ENCODE data around the gene RYR3.
A peak's percentile ranks its signal among the peaks of the same experiment; 100 is the strongest.

The RYR3 gene

DNA sequence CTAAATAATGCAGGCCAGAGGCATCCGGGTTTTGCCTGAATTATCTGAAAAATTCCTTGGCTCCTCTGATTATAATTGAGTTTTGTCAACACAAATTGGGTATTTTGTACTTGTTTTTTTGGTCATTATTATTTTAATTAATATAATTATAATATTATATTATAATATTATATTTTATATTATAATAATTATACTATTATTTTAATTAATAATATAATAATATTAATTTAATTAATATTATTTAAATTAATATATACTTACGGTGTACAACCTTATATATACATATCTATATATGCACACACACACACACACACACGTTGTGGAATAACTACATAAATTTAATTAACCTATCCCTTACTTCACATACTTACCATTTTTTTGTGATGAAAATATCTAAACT is 73.5 kb downstream of the RYR3 start:
- no peak for DNase-seq (ENCODE audit: low spot score)

DNA sequence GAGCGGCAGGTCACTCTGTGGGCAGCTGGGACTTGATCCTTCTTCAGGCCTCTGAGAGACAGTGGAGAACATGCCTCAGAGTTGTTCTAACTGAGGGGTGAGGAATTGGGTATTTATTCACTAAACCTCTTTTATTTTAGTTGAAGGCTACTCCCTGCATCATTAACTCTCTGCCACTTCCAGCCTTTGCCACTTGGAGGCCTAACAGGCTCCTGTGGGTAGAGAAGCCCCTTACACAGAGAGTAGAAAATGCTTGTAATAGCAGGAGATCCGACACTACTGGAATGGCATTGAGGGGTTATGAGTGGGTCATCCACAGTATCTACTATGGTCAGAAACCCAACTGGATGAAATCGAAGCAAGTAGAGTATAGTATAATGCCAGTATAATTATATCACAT is 81.7 kb downstream of the RYR3 start:
- no peak for DNase-seq (ENCODE audit: low spot score)

DNA sequence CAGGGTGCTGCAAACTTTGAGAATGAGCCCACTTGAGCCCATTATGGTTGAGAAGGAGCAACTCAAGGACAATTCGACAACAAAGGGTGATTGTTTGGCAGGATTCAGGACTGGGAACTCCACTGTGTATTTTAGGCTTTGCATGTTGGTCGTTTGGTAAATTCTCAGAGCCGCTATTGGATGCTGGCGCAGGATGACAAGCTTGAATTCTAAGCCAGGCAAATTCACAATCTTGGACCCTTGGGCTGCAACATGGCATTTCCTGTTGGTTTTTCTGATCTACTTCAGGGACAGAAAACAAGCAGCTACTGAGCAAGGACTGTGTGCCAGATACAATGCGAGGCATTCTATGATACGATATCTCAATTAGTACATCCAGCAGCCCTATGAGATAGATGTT is 82.8 kb downstream of the RYR3 start:
- DNase-seq (ENCODE audit: low spot score): no peak

DNA sequence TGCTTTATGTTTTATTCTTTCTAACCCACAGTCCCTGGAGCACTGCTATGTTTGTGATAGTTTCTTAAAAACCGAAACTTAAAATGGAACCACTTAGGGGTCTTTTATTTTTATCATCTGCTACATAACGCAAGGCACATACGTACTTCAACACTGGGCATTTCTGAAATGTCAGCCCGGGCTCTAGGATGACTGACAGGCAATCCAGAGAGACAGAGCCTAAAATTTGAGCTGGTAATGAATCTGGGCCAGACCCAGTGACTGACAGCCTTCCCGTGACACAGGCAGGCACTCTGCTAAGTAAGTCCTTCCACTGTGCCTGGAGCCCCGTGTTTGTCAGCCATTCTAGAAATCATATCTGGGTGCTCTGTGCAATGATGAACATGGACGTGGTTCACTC is 84.6 kb downstream of the RYR3 start:
- no peak for DNase-seq (ENCODE audit: low spot score)

DNA sequence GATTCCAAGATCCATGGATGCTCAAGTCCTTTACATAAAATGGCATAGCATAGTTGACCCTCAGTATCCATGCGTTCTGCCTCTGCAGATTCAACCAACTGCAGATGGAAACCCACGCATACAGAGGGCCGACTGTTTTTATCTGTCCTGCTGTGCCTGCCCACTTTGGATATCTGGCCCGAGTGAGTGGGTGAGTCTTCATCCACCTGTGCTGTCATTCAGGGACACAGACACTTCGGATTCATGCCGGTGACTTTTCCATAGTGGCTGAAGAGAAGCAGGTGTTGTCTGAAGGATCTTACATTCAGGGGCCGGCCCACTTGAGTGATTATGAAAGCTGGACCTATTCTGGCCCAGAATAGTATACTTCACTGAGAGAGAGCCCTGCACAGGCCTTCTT is 85.1 kb downstream of the RYR3 start:
- no peak for DNase-seq (ENCODE audit: low spot score)

DNA sequence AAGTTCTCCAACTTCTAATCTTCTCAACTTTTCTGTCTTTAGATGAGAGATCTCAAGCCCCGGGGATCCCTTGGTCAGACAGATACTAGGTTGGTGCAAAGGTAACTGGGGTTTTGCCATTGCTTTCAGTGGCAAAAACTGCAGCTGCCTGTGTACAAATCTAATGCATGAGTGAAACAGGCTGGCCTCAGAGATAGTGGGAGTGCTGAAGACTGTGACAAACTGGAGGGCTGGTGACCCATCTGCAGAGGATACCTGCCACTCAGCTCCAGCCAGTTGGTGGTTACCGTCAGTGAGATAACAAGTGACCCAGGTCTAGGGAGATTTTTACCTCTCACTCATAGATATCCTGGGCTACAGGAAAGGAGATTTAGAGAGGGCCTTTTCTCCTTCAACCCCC is 85.7 kb downstream of the RYR3 start:
- DNase-seq (ENCODE audit: low spot score): no peak

DNA sequence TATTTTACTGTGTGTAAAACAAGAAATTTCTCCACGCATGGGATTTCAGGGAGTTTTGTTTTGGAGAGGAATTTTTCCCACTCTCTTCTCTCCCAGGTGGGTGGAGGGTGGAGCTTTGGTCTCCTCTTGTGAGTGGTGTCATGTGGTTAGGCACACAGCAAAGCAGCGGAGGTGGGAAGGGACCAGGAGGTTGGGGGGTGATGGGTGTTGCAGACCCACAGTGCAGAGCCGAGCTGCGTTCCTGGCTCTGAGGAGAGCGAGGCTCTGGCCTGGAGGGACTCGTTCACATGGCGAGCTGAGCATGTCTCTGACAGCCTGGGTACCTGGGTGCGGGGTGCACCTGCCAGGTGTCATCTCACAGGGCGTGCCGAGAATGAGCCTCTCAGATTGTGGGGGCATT is 87.8 kb downstream of the RYR3 start:
- no peak for DNase-seq (ENCODE audit: low spot score)

DNA sequence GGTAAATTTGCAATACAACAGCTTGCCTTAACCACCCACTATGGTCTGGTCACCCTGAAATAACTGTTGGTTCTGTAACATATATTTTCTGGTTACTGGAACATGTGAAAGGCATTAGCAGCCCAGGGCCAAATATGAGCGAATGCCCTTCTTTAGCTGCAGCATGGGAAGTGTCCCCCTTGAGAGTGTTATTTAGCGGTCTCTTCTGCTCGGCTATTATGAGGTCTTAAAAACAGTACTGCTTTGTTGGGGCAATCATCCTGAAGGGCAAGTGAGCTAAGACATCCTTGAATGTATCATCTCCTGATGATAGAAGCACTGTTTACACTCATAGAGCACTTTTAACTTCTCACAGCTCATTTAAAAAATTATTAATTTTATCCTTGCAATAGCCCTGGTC is 90.2 kb downstream of the RYR3 start:
- no peak for DNase-seq (ENCODE audit: low spot score)

DNA sequence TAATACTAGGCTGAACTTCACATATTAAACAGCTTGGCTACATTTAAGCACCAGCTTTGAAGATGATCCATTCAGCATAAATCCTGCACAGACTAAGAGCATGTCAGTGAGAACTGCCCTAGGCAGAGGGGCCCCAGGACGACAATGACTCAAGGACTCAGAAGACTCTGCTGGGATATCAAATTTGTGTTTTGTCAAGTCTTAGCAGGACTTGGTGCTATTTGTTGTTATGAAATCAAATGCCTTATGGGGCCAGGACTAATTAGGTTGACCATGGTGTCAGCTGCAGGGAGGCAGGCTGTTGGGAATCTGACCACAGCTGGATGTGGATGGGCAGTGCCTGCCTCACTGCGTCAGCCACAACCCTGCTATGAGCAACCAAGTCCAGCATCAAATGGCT is 91.8 kb downstream of the RYR3 start:
- peak; percentile 1 for DNase-seq (ENCODE audit: low spot score)

DNA sequence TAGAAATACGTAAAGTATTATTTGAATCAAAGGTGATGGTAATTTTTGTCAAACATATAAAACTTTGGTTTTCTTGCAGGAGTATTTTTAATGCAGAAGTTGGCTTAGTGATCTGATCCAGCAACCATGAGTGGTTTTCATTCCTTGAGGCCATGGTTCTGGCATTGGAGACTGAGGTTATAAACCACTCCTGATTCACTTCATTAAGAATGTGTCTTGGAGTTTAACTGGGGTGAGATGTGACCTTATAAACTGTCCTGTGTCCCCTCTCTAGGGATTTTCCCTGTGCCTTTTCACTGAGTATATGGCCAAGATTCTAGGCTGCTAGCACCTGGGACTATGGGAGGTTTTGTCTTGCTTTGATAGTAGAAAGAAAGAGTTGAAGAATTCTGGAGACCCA is 94.3 kb downstream of the RYR3 start:
- DNase-seq (ENCODE audit: low spot score): peak; percentile 35

DNA sequence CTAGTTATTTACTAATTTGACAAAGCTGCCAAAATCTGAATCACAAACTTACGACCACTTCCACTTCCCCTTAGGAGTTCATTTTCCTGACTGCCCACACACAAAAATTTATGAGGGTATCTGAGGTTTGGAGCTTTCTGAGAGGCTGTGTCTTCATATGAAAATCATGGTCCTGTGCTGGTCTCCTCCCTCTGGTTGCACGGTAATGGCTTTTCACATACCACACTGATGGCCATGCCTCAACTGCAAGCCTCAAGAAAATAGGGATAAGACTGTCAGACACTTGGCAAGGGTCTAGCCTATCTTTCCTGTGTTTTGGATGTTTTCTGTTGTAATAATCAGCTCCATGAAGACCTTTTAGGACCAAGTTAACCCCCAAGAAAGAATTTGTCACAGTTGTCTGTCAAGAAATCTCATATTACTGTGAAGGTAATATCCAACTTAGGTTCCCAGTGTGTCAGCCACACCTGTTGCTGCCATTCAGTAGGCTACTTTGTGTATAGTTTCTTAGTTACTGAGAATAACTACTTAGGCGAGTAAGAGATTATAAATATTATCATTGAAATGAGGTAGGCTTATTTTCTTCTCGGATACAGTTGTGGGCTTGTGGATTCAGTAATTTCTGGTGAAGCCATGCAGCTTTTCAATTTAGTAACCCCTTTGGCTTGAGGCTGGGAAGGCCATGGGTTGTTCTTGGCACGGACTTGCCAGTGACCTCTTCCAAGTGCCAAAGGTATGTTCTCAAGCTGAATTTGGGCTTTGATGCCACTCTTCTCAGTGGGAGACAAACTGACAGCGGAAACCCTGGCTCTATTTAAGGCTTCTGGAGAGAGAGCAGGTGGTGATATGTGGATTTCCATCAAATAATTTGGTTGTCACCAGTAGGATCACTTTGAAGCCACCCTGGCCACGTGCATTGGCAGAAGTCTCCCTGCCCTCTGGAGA is 101.1 kb downstream of the RYR3 start:
- no peak for DNase-seq (ENCODE audit: low spot score)

DNA sequence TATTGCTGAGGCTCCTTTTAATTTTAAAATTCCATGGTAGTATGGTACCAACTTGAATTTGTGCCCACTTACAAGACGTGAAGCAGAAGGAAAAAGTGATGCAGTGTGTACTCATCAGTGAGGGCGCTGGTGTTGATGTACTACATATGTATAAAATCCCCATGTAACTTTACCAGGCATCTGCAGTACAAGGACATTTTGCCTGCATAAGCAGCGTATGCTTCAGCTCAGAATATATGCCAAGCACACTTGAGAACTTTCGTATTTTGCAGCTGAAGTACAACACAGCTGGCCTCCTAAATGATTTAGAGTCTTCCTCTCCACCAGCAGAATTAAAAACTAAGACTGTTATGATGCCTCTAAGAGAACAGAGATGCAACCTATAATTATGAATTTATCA is 108.9 kb downstream of the RYR3 start:
- DNase-seq (ENCODE audit: low spot score): no peak

DNA sequence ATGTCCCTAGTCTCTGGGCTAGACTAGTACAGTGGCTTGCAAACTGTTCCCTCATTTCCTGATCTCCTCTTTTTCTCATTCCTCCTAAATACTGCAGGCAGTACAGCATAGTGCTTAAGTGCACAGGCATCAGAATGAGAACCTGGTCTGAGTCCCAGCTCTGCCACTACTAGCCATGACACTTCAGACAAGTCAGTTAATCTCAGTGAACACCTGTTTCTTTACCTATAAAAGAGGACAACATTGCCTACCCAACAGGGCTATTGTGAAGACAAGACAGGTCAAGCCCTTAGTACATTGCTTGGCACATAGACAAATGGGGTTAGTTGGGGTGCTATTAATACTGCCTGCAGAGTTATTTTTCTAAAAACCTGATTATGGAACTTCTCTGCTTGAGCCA is 113.3 kb downstream of the RYR3 start:
- DNase-seq (ENCODE audit: low spot score): no peak

DNA sequence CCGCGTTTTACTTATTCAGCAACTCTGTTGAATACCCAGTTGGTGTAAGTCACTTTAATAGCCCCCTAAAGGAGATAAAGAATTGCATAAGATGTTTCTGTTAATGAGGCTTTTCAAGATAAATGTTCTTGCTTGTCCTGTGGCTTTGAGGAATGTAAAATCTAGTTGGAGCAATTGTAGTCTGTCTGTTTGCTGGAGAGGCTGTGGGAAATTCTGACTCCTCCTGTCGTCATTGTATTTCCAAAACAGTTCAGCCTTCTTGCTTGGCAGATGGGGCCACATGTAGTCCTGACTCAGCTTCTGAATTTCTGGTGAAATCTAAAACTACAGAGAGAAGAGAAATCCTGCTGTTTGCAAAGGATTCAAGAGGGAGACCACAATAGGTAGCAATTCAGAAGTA is 114.4 kb downstream of the RYR3 start:
- peak; percentile 31 for DNase-seq (ENCODE audit: low spot score)

DNA sequence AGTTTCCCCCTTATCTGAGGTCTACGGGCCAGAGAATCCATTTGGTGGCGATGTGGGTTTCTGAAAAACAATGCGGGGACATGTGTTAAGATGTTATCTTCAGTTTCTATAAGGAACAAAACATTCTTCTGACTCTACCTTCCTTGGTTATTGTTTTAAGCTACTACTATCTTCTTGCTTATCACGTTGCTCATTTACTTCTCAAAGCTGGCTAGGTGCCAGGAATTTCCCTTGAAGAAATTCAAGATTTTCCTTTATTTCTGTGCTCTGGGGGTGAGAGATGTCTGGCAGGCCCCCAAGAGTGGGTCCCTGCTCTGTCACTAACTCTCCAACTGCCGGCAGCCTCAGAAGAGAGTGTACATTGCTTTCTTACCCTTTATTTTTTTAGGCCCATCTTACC is 119.8 kb downstream of the RYR3 start:
- no peak for DNase-seq (ENCODE audit: low spot score)

DNA sequence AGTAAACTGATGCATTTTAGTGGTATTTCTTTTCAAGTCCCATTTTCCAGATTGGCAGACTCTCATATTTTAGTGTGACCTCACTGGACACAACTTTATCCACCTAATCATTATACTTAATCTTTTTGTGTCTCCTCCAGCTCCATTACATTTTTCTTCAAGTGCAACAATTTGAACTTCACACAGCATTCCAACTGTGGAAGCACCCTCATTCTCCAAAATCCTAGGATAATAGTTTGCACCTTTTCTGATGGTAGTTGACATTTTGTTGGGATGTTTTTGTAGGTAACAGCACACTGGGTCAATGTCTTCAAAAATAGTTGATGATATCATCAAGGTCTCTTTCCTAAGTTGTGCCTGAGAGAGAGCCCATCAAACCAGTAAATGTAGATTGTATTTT is 123.1 kb downstream of the RYR3 start:
- DNase-seq (ENCODE audit: low spot score): no peak

DNA sequence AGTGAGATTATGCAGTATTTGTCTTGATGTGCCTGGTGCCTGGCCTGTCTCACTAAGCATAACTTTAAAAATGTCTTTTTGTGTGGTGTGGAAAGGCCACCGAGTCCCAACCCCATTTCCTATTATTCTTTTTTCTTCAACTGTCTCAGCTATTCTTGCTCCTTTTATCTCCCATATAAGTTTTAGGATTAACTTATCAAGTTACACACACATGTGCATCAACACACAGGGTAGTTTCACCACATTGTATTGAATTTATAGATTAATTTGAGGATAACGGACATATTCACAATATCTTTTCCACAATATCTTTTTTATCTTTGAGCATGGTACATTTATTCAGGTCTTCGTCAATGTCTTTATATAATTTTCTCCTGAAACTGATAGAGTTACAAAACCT is 127.6 kb downstream of the RYR3 start:
- no peak for DNase-seq (ENCODE audit: low spot score)

DNA sequence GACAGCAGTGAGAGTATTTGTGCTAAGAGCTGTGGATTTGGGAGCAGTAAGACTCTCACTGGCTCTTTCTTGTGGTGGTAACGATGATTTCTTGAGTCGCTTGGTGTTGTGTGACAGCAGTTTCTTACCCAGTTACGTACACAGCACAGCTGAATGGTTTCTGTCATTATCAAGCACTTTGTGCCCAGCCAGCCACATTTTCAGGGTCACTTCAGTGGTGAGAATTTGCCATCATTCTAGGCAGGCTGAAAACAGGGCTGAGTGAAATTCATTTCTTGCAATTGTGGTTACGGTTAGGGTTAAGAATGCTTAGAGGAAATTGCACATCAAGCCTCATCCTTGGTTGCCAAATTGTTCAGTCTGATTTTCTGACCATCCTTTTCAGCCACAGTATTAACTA is 130.1 kb downstream of the RYR3 start:
- no peak for DNase-seq (ENCODE audit: low spot score)

DNA sequence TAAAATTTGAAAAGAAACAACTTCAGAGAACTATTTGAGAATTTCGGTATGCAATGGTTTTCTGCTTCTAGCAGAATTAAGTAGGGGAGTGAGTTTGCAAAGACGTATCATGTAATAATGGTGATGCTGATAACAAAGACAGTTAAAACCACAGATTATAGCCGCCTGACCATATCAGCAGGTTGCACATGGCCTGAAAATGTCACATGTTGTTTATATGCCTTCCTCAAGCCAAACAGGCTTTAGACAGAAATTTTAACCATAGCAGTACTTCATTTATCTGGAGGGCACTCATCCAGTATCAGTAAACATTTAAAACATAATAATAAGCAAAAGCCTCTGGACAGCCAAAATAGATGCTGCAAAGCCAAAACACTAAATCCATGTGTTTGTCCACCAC is 131.7 kb downstream of the RYR3 start:
- DNase-seq (ENCODE audit: low spot score): no peak

DNA sequence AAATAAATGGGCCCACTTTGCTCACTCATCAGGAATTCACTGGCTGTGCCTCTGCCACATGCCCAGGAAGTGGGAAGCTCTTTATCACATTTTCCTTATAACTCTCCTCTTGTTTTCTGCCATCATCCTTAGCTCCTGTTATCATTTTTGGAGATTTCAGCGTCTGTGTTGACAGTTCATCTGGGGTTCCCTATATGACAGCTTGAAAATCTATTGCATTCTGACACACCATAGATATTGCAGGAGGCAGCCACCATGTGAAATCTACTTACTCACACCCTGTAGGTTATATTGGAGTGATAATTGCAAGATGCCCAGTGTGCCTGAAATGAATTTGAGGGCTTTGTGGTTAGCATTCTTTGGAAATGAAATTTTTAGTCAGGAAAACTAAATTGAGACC is 132.9 kb downstream of the RYR3 start:
- peak; percentile 22 for DNase-seq (ENCODE audit: low spot score)

DNA sequence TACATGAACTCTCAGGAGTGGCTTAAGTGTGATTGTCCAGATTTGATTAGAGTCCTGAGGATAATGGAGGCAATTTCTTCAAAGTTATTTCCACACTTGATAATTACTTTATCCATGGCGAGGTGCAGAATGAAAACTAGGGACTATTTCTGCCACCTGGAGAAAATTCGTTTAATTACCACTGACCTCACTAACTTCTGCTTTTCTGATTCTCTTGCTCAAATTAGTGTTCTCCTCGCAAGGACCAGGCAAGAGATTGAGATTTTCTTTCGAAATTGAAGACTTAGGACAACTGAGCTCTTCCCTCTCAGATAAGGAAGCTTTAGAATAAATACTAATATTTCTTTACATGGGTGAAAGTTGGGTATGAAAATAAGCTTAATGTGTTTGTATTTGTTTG is 135.2 kb downstream of the RYR3 start:
- DNase-seq (ENCODE audit: low spot score): no peak

DNA sequence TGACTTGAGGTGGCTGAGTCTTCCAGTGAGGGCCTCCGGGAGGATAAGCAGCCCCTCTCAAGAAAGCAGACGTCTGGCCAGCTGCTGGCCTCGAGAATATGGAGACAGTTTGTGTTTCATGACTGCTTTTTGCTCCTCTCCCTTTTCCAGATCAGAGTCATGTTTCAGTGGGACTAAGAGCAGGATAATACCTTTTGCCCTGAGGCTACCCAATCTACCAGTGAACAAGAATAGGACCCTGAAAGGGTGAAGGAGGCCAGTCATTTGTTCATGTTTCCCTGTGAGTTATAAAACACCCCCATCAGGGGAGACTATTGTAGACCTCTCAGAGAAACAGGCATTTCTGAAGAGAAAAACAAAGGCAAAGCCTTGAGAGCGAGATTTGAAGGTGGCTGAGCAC is 137.4 kb downstream of the RYR3 start:
- no peak for DNase-seq (ENCODE audit: low spot score)

DNA sequence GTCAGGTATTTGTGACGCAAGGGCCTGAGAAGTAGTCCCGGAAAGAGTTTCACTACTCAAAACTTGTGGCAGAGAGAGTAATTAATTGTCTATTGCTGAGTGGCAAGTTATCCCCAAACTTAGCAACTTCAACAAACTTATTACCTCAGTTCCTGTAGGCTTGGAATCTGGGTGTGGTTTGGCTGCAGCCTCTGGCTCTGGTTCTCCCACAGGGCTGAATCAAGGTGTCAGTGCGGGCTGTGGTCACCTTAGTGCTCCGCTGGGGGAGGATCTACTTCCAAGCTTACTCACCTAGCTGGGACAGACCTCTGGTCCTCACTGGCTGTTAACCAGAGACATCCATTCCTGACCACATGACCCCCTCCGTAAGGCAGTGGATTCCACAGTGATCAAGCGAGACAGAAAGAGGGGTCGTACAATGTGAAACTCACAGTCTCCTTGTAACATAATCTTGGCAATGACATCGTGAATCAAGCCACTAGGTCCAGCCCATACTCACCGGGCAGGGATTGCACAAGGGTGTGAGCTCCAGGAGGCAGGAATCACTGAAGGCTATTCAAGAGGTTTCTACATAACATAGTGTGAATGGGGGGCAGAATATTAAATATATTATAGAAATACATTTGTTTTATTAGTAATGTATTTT is 138.3 kb downstream of the RYR3 start:
- DNase-seq (ENCODE audit: low spot score): peak; percentile 94

DNA sequence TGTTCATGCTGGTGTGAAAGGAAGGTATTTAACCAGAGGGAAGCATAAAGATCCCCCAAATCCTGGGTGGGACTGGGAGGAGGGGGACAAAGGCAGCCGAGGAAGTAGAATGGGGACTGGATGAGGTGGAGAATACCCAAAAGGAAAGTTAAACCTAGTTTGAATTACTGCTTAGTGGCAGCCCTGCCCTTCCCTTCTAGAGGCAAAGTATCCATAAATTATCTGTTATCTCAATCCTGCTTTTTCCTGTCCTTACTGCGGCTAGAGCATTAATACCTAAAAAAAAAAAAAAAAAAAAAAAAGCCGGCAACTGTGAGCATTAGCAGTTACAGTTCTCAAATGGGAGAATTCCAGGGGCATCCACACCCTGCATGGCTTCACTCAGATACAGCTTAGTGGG is 139.0 kb downstream of the RYR3 start:
- no peak for DNase-seq (ENCODE audit: low spot score)

Measured in kidney tubule cell (primary cell).